Ascending aorta (tissue), 2 donors: ENCODE data around the gene GRIK1. TPM values are rescaled to one million over a fixed set of nuclear protein-coding genes. Genes with fewer than 3 reads are reported as not detected.

ENCODE experiments used
- DNase-seq, 2 donors: peaks; one replicate each; pipeline ENCODE4 v3.0.0-alpha.2; 2019; ENCODE audit warnings: low spot score in 2 of 2
- H3K27ac ChIP-seq, 2 donors: fragments of 200-600 bp; sonication (generic); one replicate each; pipeline ENCODE4 v1.5.1; 2016 to 2017; ENCODE audit warnings: mild to moderate bottlenecking in 1 of 2
- H3K27me3 ChIP-seq: fragments of 200-600 bp; sonication (generic); one replicate; pipeline ENCODE4 v1.5.1; 2017
- H3K36me3 ChIP-seq, 2 donors: fragments of 200-600 bp; sonication (generic); one replicate each; pipeline ENCODE4 v1.5.1; 2016
- H3K4me1 ChIP-seq, 2 donors: fragments of 200-600 bp; sonication (generic); one replicate each; pipeline ENCODE4 v1.5.1; 2016 to 2017; ENCODE audit warnings: mild to moderate bottlenecking in 1 of 2
- H3K4me3 ChIP-seq, 2 donors: fragments of 200-600 bp; sonication (generic); one replicate each; pipeline ENCODE4 v1.5.1; 2016 to 2017; ENCODE audit warnings: mild to moderate bottlenecking in 1 of 2
- H3K9me3 ChIP-seq, 2 donors: fragments of 200-600 bp; sonication (generic); one replicate each; pipeline ENCODE4 v1.5.1; 2016
- intact Hi-C: fragments of 100-400 bp; cut with DNase I; formaldehyde crosslinking; loops from one replicate; pipeline ENCODE4 v1.15.1; 2023
- total RNA-seq: library from RNA; depleted of rRNA; stranded (reverse); fragments of >200 nt; gene quantifications from one replicate; pipeline ENCODE4 v1.1.0, GENCODE V29; 2016
- TF ChIP-seq, protein P1 (sequence below), 3 experiments: fragments of 200-600 bp in 2 of 3; fragments of 450-650 bp in 1 of 3; sonication (generic) in 2 of 3; IDR thresholded peaks; one replicate each; pipeline ENCODE4 v1.5.1; 2016 to 2019; ENCODE audit warnings: antibody characterized with exemption in 3 of 3, mild to moderate bottlenecking in 1 of 3, moderate library complexity in 1 of 3

GRIK1 gene
- not detected for total RNA-seq

DNA sequence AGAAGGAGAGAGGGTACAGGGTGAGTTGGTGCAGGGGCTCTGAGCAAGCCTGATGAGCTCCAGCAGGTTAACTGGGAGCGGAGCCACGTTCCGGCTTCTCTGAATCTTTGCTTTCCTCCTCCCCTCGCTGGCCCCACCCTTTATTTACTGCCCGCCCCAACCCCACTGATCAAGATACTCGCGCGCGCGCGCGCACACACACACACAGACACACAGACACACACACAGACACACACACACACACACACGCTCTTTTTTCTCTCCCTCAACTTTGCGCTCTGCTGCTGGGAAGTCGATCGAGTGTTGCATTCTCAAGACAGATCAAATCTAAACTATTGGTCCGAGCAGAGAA is at the start of gene GRIK1:
TSS of gene GRIK1 (minus strand) at position 73 of the 352 bp plus-strand sequence.
- H3K36me3 ChIP-seq, result no peaks in the 10 kb centered on the region
- H3K4me1 ChIP-seq, result no peaks in the 10 kb centered on the region
- H3K27ac ChIP-seq, result no peak within 1 kb of the TSS
- no peaks in the 10 kb centered on the region for H3K9me3 ChIP-seq
- DNase-seq, result no peak
- H3K27me3 ChIP-seq, result no peaks in the 10 kb centered on the region
- TF ChIP-seq, protein P1, sequence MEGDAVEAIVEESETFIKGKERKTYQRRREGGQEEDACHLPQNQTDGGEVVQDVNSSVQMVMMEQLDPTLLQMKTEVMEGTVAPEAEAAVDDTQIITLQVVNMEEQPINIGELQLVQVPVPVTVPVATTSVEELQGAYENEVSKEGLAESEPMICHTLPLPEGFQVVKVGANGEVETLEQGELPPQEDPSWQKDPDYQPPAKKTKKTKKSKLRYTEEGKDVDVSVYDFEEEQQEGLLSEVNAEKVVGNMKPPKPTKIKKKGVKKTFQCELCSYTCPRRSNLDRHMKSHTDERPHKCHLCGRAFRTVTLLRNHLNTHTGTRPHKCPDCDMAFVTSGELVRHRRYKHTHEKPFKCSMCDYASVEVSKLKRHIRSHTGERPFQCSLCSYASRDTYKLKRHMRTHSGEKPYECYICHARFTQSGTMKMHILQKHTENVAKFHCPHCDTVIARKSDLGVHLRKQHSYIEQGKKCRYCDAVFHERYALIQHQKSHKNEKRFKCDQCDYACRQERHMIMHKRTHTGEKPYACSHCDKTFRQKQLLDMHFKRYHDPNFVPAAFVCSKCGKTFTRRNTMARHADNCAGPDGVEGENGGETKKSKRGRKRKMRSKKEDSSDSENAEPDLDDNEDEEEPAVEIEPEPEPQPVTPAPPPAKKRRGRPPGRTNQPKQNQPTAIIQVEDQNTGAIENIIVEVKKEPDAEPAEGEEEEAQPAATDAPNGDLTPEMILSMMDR (IDR thresholded peaks at IDR 0.05), result no peak
- intact Hi-C loops, result no loop called here
- peak within 1 kb of the TSS; percentile 22 to 58 for H3K4me3 ChIP-seq

DNA sequence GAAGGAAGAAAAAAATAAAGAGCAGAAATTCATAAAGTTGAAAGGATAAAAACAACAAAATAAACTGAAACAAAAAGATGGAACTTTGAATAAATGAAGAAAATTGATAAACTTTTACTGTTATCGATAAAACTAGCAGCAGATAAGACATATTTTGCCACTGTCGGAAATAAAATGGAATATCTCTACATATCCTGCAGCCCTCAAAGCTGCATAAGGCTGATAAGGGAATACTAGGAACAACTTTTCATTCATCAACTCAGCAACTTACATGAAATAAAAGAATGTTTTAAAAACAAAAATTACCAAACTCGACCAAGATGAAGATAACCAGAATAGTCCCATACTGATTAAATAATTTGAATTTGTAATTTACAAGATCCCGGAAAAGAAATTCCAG is 48.0 kb upstream of the GRIK1 start:
- H3K27me3 ChIP-seq, result no peaks in the 10 kb centered on the region
- no peaks in the 10 kb centered on the region for H3K4me1 ChIP-seq
- TF ChIP-seq, protein P1 (IDR thresholded peaks at IDR 0.05), result no peak
- H3K27ac ChIP-seq, result no peak overlapping the region
- no peak for DNase-seq
- H3K9me3 ChIP-seq, result no peaks in the 10 kb centered on the region
- intact Hi-C loops, result no loop called here
- H3K36me3 ChIP-seq, result no peaks in the 10 kb centered on the region
- no peak overlapping the region for H3K4me3 ChIP-seq

DNA sequence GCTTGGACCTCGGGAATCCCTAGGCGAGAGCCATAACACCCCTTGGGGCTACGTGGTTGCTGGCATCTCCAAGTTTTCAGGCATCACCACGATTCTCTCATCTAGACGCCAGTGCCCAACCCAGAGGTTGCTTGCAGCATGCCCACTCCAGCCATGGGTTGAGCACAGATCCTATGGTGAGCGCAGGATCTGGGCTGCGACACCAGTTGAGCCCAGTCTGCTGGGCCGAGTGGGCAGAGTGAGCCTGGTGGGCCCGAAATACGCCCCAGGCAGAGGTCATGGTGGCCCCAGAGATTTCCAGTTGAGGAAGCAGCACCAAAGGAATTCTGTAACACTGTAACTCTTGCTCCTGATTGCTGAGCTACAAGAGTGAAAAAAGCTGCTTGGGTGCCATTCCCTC is 46.1 kb upstream of the GRIK1 start:
- intact Hi-C loops, result no loop called here
- H3K9me3 ChIP-seq, result no peaks in the 10 kb centered on the region
- H3K27me3 ChIP-seq, result no peaks in the 10 kb centered on the region
- TF ChIP-seq, protein P1 (IDR thresholded peaks at IDR 0.05), result no peak
- H3K4me1 ChIP-seq, result no peaks in the 10 kb centered on the region
- H3K4me3 ChIP-seq, result no peak overlapping the region
- DNase-seq, result no peak
- H3K36me3 ChIP-seq, result no peaks in the 10 kb centered on the region
- no peak overlapping the region for H3K27ac ChIP-seq

DNA sequence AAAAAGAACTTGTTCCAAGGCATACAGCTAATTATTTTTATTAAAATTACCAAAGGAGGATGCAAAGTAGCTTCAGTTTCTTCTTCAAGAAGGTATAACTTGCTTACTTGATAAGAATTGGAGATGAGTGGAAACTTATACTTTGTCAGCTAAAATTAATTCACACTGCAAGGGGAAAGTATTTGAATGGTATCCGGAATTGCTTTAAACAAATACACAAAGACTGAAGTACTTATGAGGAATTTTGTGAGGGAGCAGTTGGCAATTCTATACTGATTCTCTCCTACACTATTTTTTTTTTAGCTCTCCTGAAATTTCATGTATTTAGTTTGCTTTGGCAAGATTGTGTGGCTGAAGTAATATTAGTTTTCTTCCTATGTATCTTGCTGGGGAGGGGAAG is 39.2 kb upstream of the GRIK1 start:
- Histone ChIP-seq H3K4me1 (no peaks in the 10 kb centered on the region), H3K36me3 (no peaks in the 10 kb centered on the region), H3K9me3 (no peaks in the 10 kb centered on the region), H3K4me3 (no peak overlapping the region), H3K27me3 (no peaks in the 10 kb centered on the region), H3K27ac (no peak overlapping the region)
- no peak for DNase-seq
- TF ChIP-seq, protein P1 (IDR thresholded peaks at IDR 0.05), result no peak
- intact Hi-C loops, result no loop called here

DNA sequence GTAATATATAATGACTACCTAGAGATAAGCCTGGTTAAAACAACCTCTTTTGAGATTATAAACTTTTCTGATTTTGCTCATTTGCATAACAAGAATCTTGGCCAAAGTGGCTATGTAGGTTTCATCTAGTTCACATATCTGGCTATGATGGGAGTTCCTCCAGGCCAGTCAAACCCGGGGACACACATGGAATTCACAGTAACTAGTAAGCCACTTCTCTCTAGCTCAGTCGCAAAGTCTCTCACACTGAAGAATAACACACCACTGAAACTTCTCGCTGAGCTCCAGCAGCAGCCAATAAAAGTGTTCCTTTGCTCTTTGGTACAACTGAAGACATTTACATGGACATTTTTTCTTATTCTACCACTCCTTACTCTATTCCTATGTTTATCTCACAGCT is 36.0 kb upstream of the GRIK1 start:
- Histone ChIP-seq H3K9me3 (no peaks in the 10 kb centered on the region), H3K4me1 (no peaks in the 10 kb centered on the region), H3K27ac (no peak overlapping the region), H3K27me3 (no peaks in the 10 kb centered on the region), H3K36me3 (no peaks in the 10 kb centered on the region), H3K4me3 (no peak overlapping the region)
- intact Hi-C loops, result no loop called here
- TF ChIP-seq, protein P1 (IDR thresholded peaks at IDR 0.05), result no peak
- no peak for DNase-seq

DNA sequence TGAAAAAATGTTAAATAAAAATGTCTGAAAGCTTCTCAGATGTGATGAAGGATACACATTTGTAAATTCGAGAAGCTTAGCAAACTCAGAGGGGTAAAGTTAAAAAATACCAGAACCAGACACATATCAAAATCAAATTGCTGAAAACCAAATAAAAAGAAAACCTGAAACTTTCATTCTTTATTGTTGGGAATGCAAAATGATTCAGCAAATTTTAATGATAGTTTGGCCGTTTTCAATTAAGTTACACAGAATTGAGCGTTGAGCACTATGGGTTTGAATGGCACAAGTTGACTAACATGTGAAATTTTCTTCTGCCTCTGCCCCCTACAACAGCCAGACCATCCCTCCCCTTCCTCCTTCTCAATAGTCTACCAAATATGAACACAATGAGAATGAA is 33.5 kb upstream of the GRIK1 start:
- no peak overlapping the region for H3K4me3 ChIP-seq
- H3K9me3 ChIP-seq, result no peaks in the 10 kb centered on the region
- no peak overlapping the region for H3K27ac ChIP-seq
- DNase-seq, result no peak
- TF ChIP-seq, protein P1 (IDR thresholded peaks at IDR 0.05), result no peak
- intact Hi-C loops, result no loop called here
- H3K4me1 ChIP-seq, result no peaks in the 10 kb centered on the region
- no peaks in the 10 kb centered on the region for H3K36me3 ChIP-seq
- no peaks in the 10 kb centered on the region for H3K27me3 ChIP-seq
